GM12874 (cell line): ENCODE measurements around the gene GADD45A.

Source experiments
- TF ChIP-seq, protein P1 (sequence below): IDR thresholded peaks from 2 replicates; pipeline ENCODE4 v1.5.1; 2011; ENCODE audit warnings: low read depth, mild to moderate bottlenecking, control low read depth, low read length, moderate library complexity; ENCODE audit not compliant: insufficient read depth

The GADD45A gene

GRCh38 chr1:67673468-67674201 lies 11.4 kb upstream of the GADD45A start:
- TF ChIP-seq, protein P1, sequence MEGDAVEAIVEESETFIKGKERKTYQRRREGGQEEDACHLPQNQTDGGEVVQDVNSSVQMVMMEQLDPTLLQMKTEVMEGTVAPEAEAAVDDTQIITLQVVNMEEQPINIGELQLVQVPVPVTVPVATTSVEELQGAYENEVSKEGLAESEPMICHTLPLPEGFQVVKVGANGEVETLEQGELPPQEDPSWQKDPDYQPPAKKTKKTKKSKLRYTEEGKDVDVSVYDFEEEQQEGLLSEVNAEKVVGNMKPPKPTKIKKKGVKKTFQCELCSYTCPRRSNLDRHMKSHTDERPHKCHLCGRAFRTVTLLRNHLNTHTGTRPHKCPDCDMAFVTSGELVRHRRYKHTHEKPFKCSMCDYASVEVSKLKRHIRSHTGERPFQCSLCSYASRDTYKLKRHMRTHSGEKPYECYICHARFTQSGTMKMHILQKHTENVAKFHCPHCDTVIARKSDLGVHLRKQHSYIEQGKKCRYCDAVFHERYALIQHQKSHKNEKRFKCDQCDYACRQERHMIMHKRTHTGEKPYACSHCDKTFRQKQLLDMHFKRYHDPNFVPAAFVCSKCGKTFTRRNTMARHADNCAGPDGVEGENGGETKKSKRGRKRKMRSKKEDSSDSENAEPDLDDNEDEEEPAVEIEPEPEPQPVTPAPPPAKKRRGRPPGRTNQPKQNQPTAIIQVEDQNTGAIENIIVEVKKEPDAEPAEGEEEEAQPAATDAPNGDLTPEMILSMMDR: no peak

GRCh38 chr1:67674260-67675011 lies 10.6 kb upstream of the GADD45A start:
- TF ChIP-seq, protein P1: no peak

DNA sequence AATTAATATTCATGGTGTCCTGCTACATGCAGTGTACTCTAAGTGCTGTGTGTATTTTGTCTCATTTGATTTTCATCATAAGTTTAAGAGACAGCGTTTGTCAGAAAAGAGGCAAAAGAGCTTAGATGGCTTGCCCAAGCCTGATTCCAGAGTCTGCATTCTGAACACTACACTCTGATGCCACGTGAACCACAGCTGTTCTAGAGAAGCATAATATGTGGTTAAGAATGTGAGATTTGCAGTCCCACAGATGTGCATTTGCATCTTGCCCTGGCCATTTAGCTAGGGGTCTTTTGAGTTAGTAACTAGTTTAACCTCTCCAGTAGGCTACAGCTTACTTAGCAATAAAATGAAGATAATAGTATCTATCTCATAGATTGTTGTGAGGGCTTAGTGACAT lies 9.2 kb upstream of the GADD45A start:
- TF ChIP-seq, protein P1: no peak

GRCh38 chr1:67676287-67676686 lies 8.7 kb upstream of the GADD45A start:
- TF ChIP-seq, protein P1: no peak

DNA sequence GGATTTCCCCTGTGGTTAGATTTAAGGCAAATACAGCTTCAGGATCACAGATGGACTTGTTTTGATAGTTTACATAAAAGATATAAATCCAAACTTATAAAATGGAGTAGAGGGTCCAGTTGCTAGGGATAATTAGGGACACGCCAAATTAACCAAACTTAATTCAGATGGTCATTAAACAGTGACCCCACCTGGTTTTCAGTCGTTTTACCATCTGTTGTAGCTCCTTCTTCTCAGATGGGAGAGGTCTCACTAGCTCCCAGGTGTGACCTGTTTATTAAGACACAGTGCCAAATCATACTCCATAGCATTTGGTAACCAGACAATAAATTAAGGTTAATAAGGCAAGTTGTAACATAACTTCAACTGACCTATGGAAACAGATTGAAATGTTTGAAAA lies 8.1 kb upstream of the GADD45A start:
- TF ChIP-seq, protein P1: no peak

DNA sequence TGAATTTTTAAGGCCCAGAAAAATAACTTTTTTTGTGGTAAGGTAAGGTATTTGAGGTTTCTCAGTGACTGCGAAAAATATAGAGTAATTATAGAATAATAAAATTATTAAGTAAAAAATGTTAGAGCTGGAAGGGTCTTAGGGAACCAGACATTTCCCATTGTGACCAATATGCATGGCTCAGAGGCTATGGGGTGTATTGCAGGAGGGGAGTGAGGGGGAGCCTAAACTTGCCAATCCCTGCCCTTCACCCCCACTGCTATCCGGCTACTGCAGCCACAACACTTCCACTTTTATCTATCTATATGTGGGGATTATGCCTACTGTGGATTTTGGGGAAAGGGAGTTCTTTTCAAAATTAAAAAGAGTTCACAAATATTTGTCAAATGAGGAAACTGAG lies 7.6 kb upstream of the GADD45A start:
- TF ChIP-seq, protein P1: no peak

DNA sequence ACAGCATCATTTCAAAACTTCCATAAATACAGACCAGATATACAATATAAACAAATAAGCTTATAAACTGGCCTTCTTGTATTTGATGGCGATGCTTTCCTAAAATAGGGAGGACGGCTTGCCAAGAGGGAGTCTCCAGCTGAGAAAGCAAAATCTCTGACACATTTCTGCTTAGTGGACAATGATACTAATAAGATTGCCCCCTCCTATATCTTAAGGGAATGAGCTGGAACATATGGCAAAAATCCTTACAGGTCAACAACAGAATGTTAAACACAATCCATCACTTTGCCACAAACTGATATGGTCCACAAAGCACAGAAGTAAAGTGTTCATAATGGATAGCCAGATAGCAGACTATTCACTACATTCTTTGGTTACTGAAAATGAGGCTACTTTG lies 7.1 kb upstream of the GADD45A start:
- TF ChIP-seq, protein P1: no peak
